Measurements from ENCODE around the gene DTWD2.
"Not testable (repeated sequence)": the region's sequence is repeated elsewhere in the genome, so short reads cannot be mapped to it uniquely, and the experiment has no call there.

Gene DTWD2

DNA sequence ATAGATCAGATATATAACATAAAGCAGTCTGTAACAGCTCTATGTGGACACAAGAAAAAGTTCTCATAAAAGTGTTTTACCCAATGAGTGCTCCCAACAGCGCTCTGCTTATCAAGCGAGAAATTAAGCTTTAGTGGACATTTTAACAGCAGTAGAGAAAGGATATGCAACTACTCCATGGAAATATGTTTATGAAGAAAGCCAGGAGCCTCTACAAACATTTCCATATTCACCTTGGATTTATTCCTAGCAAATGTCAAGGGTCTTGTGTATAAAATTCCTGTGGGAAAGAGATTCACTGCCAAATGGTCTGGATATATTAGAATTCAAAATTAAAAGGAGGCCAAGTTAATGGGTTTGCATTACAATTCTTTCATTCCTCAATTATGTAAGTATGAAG lies 66.5 kb downstream of the DTWD2 start:
- H3K27me3 ChIP-seq (ENCODE audit: low read length): no peaks in the 10 kb centered on the region
- no peaks in the 10 kb centered on the region for H3F3A ChIP-seq (ENCODE audit: insufficient read depth)
- no peak overlapping the region for H3K9ac ChIP-seq (ENCODE audit: low read length)
- TF ChIP-seq, protein P1, sequence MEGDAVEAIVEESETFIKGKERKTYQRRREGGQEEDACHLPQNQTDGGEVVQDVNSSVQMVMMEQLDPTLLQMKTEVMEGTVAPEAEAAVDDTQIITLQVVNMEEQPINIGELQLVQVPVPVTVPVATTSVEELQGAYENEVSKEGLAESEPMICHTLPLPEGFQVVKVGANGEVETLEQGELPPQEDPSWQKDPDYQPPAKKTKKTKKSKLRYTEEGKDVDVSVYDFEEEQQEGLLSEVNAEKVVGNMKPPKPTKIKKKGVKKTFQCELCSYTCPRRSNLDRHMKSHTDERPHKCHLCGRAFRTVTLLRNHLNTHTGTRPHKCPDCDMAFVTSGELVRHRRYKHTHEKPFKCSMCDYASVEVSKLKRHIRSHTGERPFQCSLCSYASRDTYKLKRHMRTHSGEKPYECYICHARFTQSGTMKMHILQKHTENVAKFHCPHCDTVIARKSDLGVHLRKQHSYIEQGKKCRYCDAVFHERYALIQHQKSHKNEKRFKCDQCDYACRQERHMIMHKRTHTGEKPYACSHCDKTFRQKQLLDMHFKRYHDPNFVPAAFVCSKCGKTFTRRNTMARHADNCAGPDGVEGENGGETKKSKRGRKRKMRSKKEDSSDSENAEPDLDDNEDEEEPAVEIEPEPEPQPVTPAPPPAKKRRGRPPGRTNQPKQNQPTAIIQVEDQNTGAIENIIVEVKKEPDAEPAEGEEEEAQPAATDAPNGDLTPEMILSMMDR (IDR thresholded peaks at IDR 0.05; ENCODE audit: insufficient read depth, low read length, poor library complexity, severe bottlenecking): no peak
- TF ChIP-seq EZH2phosphoT487 (conservative IDR thresholded peaks at IDR 0.05; ENCODE audit: low read length): no peak
- no peaks in the 10 kb centered on the region for H3K79me2 ChIP-seq (ENCODE audit: insufficient read depth, low read length)
- H4K20me1 ChIP-seq (ENCODE audit: low read depth, low read length): no peaks in the 10 kb centered on the region; the same call in 1 of the 2 replicates
- no peaks in the 10 kb centered on the region for H3K36me3 ChIP-seq (ENCODE audit: low read length)
- H2AFZ ChIP-seq (ENCODE audit: low read depth, low read length, severe bottlenecking): no peak overlapping the region
- H3K4me3 ChIP-seq (ENCODE audit: insufficient read depth, low read length, poor library complexity, severe bottlenecking): no peak overlapping the region
- H3K4me2 ChIP-seq (ENCODE audit: low read depth, low read length, poor library complexity, severe bottlenecking): no peak overlapping the region
- no peaks in the 10 kb centered on the region for H3K9me2 ChIP-seq (replicated peaks; ENCODE audit: insufficient read depth, low read length)
- no peaks in the 10 kb centered on the region for H3K9me3 ChIP-seq (ENCODE audit: insufficient read depth, low read length)
- H3K27ac ChIP-seq (ENCODE audit: low read depth, low read length): no peak overlapping the region

DNA sequence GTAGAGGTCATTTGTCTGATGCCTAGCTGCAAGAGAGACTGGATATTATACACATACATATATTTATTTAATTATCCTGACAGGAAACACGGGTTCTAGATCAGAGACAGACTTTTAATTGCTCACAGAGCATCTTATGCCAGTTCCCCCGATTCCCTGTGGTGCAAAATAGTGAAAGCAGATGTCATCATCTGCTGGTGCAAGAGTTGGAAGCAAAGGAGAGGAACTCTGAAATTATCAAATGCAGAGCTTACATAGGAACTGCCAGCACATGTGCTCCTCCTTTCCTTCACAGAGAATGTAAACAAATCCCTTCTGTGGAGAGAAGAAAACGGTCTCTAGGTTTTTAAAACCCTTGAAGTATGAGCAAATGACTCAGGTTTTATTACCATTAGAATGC lies 69.3 kb downstream of the DTWD2 start:
- Histone ChIP-seq H3K27ac (ENCODE audit: low read depth, low read length) (no peak overlapping the region), H3K36me3 (ENCODE audit: low read length) (no peaks in the 10 kb centered on the region), H3K9ac (ENCODE audit: low read length) (no peak overlapping the region), H3K79me2 (ENCODE audit: insufficient read depth, low read length) (no peaks in the 10 kb centered on the region), H3K9me3 (ENCODE audit: insufficient read depth, low read length) (no peaks in the 10 kb centered on the region), H2AFZ (ENCODE audit: low read depth, low read length, severe bottlenecking) (no peak overlapping the region), H3K4me2 (ENCODE audit: low read depth, low read length, poor library complexity, severe bottlenecking) (no peak overlapping the region), H3K9me2 (replicated peaks; ENCODE audit: insufficient read depth, low read length) (no peaks in the 10 kb centered on the region), H4K20me1 (ENCODE audit: low read depth, low read length) (no peaks in the 10 kb centered on the region; the same call in 1 of the 2 replicates), H3K27me3 (ENCODE audit: low read length) (no peaks in the 10 kb centered on the region), H3F3A (ENCODE audit: insufficient read depth) (no peaks in the 10 kb centered on the region), H3K4me3 (ENCODE audit: insufficient read depth, low read length, poor library complexity, severe bottlenecking) (no peak overlapping the region)
- TF ChIP-seq EZH2phosphoT487 (conservative IDR thresholded peaks at IDR 0.05; ENCODE audit: low read length): no peak
- TF ChIP-seq, protein P1 (IDR thresholded peaks at IDR 0.05; ENCODE audit: insufficient read depth, low read length, poor library complexity, severe bottlenecking): no peak

DNA sequence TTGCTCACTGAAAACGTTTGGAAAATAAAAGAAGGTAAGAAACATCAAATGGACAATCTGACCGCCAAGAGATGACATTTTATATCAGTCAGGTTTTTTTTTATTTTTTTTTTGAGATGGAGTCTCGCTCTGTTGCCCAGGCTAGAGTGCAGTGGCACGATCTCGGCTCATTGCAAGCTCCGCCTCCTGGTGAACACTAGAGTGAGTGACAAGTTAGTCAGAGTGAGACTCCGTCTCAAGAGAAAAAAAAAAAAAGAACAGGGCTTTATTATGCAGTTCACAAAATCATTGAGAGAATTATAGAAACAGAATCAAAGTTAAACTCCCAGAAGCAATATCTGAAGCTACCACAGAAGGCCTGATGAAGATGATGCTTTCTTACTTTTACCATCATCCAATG lies 70.1 kb downstream of the DTWD2 start:
- no peak overlapping the region for H2AFZ ChIP-seq (ENCODE audit: low read depth, low read length, severe bottlenecking)
- no peaks in the 10 kb centered on the region for H3F3A ChIP-seq (ENCODE audit: insufficient read depth)
- no peaks in the 10 kb centered on the region for H3K79me2 ChIP-seq (ENCODE audit: insufficient read depth, low read length)
- TF ChIP-seq, protein P1 (IDR thresholded peaks at IDR 0.05; ENCODE audit: insufficient read depth, low read length, poor library complexity, severe bottlenecking): no peak
- no peak for TF ChIP-seq EZH2phosphoT487 (conservative IDR thresholded peaks at IDR 0.05; ENCODE audit: low read length)
- no peaks in the 10 kb centered on the region for H3K9me2 ChIP-seq (replicated peaks; ENCODE audit: insufficient read depth, low read length)
- H3K9ac ChIP-seq (ENCODE audit: low read length): no peak overlapping the region
- no peaks in the 10 kb centered on the region; the same call in 1 of the 2 replicates for H4K20me1 ChIP-seq (ENCODE audit: low read depth, low read length)
- H3K4me3 ChIP-seq (ENCODE audit: insufficient read depth, low read length, poor library complexity, severe bottlenecking): no peak overlapping the region
- no peaks in the 10 kb centered on the region for H3K27me3 ChIP-seq (ENCODE audit: low read length)
- no peaks in the 10 kb centered on the region for H3K36me3 ChIP-seq (ENCODE audit: low read length)
- H3K4me2 ChIP-seq (ENCODE audit: low read depth, low read length, poor library complexity, severe bottlenecking): no peak overlapping the region
- no peaks in the 10 kb centered on the region for H3K9me3 ChIP-seq (ENCODE audit: insufficient read depth, low read length)
- H3K27ac ChIP-seq (ENCODE audit: low read depth, low read length): no peak overlapping the region

DNA sequence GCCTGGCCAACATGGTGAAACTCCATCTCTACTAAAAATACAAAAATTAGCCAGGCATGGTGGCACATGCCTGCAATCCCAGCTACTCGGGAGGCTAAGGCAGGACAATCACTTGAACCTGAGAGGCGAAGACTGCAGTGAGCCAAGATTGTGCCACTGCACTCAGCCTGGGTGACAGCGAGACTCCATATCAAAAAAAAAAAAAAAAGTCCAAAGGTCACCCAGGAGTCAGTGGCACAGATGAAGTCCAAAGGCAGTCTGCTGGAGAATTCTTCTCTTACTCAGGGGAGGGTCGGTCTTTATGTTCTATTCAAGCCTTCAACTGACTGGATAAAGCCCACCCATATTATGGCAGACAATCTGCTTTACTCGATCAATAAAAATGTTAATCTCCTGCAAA lies 80.8 kb downstream of the DTWD2 start:
- not testable (repeated sequence) for H4K20me1 ChIP-seq (ENCODE audit: low read depth, low read length); H3K4me3 ChIP-seq (ENCODE audit: insufficient read depth, low read length, poor library complexity, severe bottlenecking); H3K9me2 ChIP-seq (replicated peaks; ENCODE audit: insufficient read depth, low read length); H3K9ac ChIP-seq (ENCODE audit: low read length); H3K79me2 ChIP-seq (ENCODE audit: insufficient read depth, low read length); H3K27ac ChIP-seq (ENCODE audit: low read depth, low read length); H3K4me2 ChIP-seq (ENCODE audit: low read depth, low read length, poor library complexity, severe bottlenecking); H3K9me3 ChIP-seq (ENCODE audit: insufficient read depth, low read length); H3K36me3 ChIP-seq (ENCODE audit: low read length); H2AFZ ChIP-seq (ENCODE audit: low read depth, low read length, severe bottlenecking); H3F3A ChIP-seq (ENCODE audit: insufficient read depth); H3K27me3 ChIP-seq (ENCODE audit: low read length)

All from SU-DHL-6 (cell line).